ENCODE results near the gene FBXL4.

- TF ChIP-seq EZH2 (IDR thresholded peaks at IDR 0.05; ENCODE audit: low read length) = peak; percentile 83
- TF ChIP-seq, protein P1, sequence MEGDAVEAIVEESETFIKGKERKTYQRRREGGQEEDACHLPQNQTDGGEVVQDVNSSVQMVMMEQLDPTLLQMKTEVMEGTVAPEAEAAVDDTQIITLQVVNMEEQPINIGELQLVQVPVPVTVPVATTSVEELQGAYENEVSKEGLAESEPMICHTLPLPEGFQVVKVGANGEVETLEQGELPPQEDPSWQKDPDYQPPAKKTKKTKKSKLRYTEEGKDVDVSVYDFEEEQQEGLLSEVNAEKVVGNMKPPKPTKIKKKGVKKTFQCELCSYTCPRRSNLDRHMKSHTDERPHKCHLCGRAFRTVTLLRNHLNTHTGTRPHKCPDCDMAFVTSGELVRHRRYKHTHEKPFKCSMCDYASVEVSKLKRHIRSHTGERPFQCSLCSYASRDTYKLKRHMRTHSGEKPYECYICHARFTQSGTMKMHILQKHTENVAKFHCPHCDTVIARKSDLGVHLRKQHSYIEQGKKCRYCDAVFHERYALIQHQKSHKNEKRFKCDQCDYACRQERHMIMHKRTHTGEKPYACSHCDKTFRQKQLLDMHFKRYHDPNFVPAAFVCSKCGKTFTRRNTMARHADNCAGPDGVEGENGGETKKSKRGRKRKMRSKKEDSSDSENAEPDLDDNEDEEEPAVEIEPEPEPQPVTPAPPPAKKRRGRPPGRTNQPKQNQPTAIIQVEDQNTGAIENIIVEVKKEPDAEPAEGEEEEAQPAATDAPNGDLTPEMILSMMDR (optimal IDR thresholded peaks at IDR 0.05 in 1 of 3, IDR thresholded peaks at IDR 0.05 in 1 of 3, conservative IDR thresholded peaks at IDR 0.05 in 1 of 3; ENCODE audit: extremely low read depth in 1 of 3, insufficient read depth in 2 of 3, low read length in 3 of 3) = no peak
These were observed 120.2 kb downstream of the FBXL4 start for GRCh38 chr6:98827295-98828159.
